GM18868 (cell line): ENCODE data around the gene PEX10.

Experiments used
- ATAC-seq: cut with Tn5 transposase; IDR thresholded peaks from one replicate; pipeline ENCODE4 v1.9.1; 2021; ENCODE audit warnings: mild to moderate bottlenecking, moderate library complexity; ENCODE audit not compliant: unreplicated experiment

Gene PEX10

GRCh38 chr1:2391041-2391930 lies 21.1 kb downstream of the PEX10 start, which contains the start of the genes MORN1 and RER1:
Gene MORN1, minus strand, starts transcription at chr1:2391554. Its CDS starts 21 bp downstream, at chr1:2391533.
Gene RER1, plus strand, starts transcription at chr1:2391841. Its CDS starts 3,950 bp downstream, at chr1:2395791.
- ATAC-seq = peak; percentile 91

- no peak for ATAC-seq
Observed at GRCh38 chr1:2389644-2390043, 22.7 kb downstream of the PEX10 start.

GRCh38 chr1:2388004-2388913 lies 24.1 kb downstream of the PEX10 start:
- ATAC-seq = no peak

GRCh38 chr1:2386636-2387611 lies 25.4 kb downstream of the PEX10 start:
- ATAC-seq = no peak

- no peak for ATAC-seq
Observed at GRCh38 chr1:2385606-2386280, 26.6 kb downstream of the PEX10 start.

GRCh38 chr1:2384941-2385481 lies 27.4 kb downstream of the PEX10 start:
- no peak for ATAC-seq

GRCh38 chr1:2384130-2384860 lies 28.1 kb downstream of the PEX10 start:
- ATAC-seq = no peak

GRCh38 chr1:2383576-2383975 lies 28.8 kb downstream of the PEX10 start:
- no peak for ATAC-seq

GRCh38 chr1:2382621-2383361 lies 29.6 kb downstream of the PEX10 start:
- ATAC-seq = no peak

- ATAC-seq = no peak
Observed at GRCh38 chr1:2381741-2382620, 30.4 kb downstream of the PEX10 start.

GRCh38 chr1:2380816-2381591 lies 31.4 kb downstream of the PEX10 start:
- ATAC-seq = no peak

GRCh38 chr1:2379733-2380404 lies 32.5 kb downstream of the PEX10 start:
- ATAC-seq = no peak

GRCh38 chr1:2378956-2379732 lies 33.2 kb downstream of the PEX10 start:
- no peak for ATAC-seq

- no peak for ATAC-seq
Observed at GRCh38 chr1:2378441-2378851, 33.9 kb downstream of the PEX10 start.
